HG03045 (cell line): ENCODE measurements around the gene GADD45G.

ENCODE experiments used
- ATAC-seq: cut with Tn5 transposase; IDR thresholded peaks from one replicate; pipeline ENCODE4 v1.9.1; 2021; ENCODE audit warnings: mild to moderate bottlenecking, moderate library complexity; ENCODE audit not compliant: unreplicated experiment

GADD45G gene

DNA sequence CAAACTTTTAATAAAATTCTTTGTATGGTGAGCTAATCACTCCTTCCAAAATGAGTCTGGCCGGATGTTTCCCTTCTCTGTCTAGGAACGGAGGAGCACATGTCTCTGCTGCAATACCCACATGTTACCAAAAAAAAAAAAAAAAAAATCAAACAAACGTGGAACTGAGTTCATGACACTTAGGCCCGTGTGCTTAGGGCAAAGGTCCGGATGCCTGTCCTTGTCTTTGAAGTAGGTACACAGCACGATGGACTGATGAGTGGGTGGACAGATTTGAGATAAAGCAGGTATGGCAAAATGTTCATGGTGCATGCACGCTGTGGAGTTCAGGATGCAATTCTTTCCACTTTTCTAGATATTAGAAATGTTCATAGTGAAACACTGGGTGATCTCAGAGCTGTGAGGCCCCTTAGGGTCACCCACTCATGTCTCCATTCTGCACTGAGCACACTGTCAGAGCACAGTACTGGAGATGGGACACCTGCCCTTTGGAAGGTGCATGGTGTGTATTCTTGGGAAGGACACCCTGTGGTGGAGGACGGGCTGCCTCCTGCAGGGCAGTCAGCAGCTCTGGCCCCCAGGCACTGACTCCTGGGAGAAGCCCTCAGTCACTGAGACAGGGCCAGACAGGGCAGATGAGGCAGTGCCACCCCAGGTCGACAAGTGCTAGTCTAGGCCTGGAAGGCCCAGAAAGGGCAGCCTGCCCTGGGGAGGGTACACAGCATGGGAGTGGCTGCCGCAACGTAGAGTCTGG lies 43.6 kb downstream of the GADD45G start:
- ATAC-seq = no peak

DNA sequence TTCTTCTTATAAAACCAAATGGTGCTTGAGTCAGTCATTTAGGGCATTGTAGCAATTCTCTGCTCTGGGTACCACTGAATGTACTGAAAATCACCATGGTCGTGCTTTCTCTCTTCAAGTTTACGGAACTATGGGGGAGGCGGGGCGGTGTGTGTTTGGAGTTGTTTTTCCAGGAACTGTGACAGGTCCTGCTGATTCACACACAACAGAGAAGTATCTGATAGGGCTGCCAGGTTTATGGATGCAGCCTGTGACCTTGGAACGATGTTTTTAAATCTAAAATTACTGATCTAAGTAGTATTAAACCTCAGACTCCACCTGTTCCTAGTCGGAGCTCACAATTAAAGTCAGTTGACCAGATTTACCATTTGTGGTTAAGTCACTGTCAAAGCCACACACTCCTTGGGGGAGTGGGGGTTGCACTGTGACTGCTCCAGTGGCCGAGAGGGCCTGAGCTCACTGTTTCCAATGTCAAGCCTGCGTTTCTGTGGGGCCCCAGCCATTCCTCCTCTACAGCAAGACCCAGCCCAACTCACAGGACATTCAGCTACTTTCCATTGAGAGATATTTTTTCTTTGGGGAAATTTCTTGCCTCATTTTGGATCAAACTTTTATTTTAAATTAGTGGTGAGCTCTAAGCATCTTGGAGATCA lies 44.4 kb downstream of the GADD45G start:
- ATAC-seq = no peak

DNA sequence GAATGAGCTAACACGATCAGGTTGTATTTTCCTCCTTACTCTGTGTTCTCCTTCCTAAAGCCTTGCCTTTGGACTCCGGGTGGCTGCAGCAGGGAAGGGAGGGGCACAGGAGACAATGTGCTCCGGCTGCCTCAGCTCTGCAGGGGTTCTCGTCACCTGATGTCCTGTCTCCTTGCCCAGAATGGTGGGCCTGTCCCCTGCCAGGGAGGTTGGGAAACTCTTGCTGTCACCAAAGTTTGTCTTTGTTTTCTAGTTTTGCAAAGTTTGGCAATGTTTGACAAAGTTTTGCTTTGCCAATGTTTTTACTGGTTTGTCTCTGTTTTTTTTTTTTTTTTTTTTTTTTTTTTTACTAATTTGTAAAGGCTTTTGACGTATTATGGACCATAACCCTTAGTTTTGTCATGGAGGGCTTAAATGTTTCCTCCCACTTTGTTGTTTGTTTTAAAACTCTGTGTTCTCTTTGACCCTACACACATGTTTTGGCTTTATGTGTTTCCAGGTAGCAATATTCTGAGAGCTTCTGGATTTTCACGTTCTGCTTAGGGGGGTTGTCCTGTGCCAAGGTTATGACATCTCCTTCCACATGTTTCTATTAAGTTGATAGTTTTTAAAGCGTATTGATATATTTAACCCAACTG lies 49.3 kb downstream of the GADD45G start:
- no peak for ATAC-seq

DNA sequence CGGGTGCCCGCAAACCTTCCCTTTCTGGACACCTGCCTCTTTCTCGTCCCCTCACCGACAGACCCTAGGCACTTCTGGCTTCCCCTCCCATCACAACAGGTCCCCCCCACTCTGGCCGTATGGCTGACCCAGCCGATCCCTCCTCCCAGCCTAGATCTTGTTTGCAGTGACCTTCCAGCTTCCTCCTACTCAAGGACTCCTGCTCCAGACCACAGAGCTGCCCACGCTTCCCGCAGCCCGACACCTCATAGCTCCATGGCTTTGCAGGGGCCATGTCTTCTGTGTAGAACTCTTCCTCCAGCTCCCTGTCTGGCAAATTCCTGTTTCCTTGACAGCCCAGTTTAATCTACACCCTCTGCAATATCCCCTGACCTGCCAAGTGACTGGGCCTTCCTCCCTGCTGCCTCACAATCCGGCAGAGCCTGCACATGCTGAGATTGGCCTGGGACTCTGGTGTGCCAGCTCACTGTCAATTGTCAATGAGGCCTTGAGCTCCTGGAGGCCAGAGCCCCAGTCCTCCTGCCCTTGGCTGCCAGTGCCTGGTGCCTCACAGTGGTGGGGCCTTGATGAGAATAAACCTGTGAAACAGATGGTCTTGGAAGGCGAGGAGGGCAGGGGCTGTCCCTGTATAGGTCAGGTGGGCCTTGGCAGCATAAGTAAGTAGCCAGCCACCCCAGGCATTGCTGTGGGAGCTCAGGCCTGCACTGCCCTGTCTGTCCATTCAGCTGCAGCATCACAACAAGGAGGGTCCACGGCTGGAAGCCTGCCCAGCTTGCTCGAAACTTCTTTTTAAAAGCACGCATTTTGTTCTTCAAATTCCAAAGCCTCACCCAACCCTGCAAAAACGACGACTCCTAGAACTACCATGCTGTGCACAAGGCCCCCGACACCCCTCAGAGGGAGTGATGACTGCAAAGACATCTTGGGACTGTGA lies 50.5 kb downstream of the GADD45G start:
- no peak for ATAC-seq
